ENCODE data around the gene TUBG2.

- TF ChIP-seq CTCF (IDR thresholded peaks at IDR 0.05) = no peak
- TF ChIP-seq NR1H2 (CRISPR knock-in tag; IDR thresholded peaks at IDR 0.05) = no peak
- TF ChIP-seq RORB (CRISPR knock-in tag; IDR thresholded peaks at IDR 0.05) = no peak
- no peak for TF ChIP-seq TCF7 (CRISPR knock-in tag; IDR thresholded peaks at IDR 0.05; ENCODE audit: low read depth)
- no peak for TF ChIP-seq JAZF1 (CRISPR knock-in tag; IDR thresholded peaks at IDR 0.05)
- no peak for TF ChIP-seq ATF3 (CRISPR knock-in tag; conservative IDR thresholded peaks at IDR 0.05)
- no peak for TF ChIP-seq NR3C1 (CRISPR knock-in tag; conservative IDR thresholded peaks at IDR 0.05; ENCODE audit: low read depth)
- no peak for TF ChIP-seq ZNF121 (CRISPR knock-in tag; IDR thresholded peaks at IDR 0.05)
- no peak for TF ChIP-seq IRF2 (CRISPR knock-in tag; IDR thresholded peaks at IDR 0.05; ENCODE audit: borderline replicate concordance, low read depth)
- TF ChIP-seq JUN (CRISPR knock-in tag; IDR thresholded peaks at IDR 0.05) = no peak
- no peak for TF ChIP-seq MLX (CRISPR knock-in tag; IDR thresholded peaks at IDR 0.05)
- no peak for TF ChIP-seq ELF4 (CRISPR knock-in tag; IDR thresholded peaks at IDR 0.05; ENCODE audit: low read depth)
- no peak for TF ChIP-seq STAT6 (CRISPR knock-in tag; conservative IDR thresholded peaks at IDR 0.05; ENCODE audit: low read depth)
Observed at GRCh38 chr17:42678951-42679491, 19.9 kb downstream of the TUBG2 start.

All from WTC11 (cell line).